ENCODE measurements around the gene LDLRAD4.

The LDLRAD4 gene

DNA sequence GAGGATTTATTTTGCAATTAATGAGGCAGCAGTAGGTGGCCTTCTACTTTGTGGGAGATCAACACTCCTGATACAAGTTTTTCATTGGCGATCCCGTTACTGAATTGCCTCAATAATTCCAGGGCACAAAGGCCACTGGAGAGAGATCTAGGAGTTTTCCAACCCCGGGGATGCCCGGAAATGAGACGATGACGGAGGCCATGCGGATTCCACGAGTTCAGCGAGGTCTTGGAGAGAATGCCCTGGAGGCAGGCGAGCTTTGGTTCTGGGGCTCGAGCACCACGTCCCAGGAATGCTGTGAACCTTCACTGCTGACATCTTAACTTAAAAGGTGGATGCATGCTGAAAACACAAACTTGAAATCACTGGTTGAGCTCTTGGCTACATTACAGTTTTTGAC, 74.2 kb downstream of the LDLRAD4 start:
- TF ChIP-seq, protein P1, sequence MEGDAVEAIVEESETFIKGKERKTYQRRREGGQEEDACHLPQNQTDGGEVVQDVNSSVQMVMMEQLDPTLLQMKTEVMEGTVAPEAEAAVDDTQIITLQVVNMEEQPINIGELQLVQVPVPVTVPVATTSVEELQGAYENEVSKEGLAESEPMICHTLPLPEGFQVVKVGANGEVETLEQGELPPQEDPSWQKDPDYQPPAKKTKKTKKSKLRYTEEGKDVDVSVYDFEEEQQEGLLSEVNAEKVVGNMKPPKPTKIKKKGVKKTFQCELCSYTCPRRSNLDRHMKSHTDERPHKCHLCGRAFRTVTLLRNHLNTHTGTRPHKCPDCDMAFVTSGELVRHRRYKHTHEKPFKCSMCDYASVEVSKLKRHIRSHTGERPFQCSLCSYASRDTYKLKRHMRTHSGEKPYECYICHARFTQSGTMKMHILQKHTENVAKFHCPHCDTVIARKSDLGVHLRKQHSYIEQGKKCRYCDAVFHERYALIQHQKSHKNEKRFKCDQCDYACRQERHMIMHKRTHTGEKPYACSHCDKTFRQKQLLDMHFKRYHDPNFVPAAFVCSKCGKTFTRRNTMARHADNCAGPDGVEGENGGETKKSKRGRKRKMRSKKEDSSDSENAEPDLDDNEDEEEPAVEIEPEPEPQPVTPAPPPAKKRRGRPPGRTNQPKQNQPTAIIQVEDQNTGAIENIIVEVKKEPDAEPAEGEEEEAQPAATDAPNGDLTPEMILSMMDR (IDR thresholded peaks at IDR 0.05; ENCODE audit: low read depth, low read length), result no peak
- H3K27ac ChIP-seq, result no peak overlapping the region
- H3K9me3 ChIP-seq (ENCODE audit: severe bottlenecking), result no peaks in the 10 kb centered on the region
- no peaks in the 10 kb centered on the region for H3K27me3 ChIP-seq (ENCODE audit: insufficient read depth, low read depth, severe bottlenecking)
- H3K4me3 ChIP-seq (ENCODE audit: low read depth, low read length), result no peak overlapping the region
- no peak for DNase-seq
- no peaks in the 10 kb centered on the region for H3K36me3 ChIP-seq

DNA sequence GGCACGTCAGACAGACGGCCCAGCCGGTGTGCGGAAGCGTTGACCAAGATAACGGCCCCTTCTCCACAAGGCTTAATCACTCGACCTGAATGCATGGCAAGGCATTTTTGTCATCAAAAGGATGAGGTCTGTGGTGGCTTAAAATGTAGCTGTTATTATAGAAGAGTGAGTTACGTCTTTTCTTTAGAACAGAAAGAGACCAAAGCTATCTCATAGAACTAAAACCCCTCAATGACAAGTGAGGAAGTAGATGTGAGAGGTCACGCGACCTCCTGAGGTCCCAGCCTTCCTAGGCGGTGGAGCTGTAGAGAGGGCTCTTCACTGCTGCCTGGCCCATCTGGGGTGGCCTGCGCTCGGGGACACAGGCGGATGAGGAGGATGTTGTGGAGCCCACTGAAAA, 75.7 kb downstream of the LDLRAD4 start:
- DNase-seq, result no peak
- TF ChIP-seq, protein P1 (IDR thresholded peaks at IDR 0.05; ENCODE audit: low read depth, low read length), result no peak
- Histone ChIP-seq H3K27me3 (ENCODE audit: insufficient read depth, low read depth, severe bottlenecking) (no peaks in the 10 kb centered on the region), H3K9me3 (ENCODE audit: severe bottlenecking) (no peaks in the 10 kb centered on the region), H3K36me3 (no peaks in the 10 kb centered on the region), H3K4me3 (ENCODE audit: low read depth, low read length) (no peak overlapping the region), H3K27ac (no peak overlapping the region)

DNA sequence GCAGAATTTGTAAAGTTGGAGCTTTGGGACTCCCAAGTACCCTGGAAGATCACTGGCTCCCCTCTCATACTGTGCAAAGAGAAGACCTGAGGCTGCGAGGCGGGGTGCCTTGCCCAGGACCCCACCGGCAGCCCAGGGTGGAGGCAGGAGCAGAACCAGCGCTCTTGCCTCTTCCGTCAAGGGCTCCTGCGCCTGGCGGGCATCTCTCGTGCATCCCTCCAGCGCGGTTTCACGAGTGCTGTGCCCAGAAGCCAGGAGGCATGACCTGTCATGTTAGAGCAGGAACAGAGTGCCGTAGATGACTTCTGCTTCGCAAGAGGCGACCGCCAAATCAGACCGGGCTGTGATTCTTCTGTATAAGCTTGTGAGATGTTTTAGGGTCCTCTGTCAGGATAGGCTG, 77.3 kb downstream of the LDLRAD4 start:
- DNase-seq, result no peak
- Histone ChIP-seq H3K4me3 (ENCODE audit: low read depth, low read length) (no peak overlapping the region), H3K36me3 (no peaks in the 10 kb centered on the region), H3K27me3 (ENCODE audit: insufficient read depth, low read depth, severe bottlenecking) (no peaks in the 10 kb centered on the region), H3K9me3 (ENCODE audit: severe bottlenecking) (no peaks in the 10 kb centered on the region), H3K27ac (no peak overlapping the region)
- TF ChIP-seq, protein P1 (IDR thresholded peaks at IDR 0.05; ENCODE audit: low read depth, low read length), result no peak

DNA sequence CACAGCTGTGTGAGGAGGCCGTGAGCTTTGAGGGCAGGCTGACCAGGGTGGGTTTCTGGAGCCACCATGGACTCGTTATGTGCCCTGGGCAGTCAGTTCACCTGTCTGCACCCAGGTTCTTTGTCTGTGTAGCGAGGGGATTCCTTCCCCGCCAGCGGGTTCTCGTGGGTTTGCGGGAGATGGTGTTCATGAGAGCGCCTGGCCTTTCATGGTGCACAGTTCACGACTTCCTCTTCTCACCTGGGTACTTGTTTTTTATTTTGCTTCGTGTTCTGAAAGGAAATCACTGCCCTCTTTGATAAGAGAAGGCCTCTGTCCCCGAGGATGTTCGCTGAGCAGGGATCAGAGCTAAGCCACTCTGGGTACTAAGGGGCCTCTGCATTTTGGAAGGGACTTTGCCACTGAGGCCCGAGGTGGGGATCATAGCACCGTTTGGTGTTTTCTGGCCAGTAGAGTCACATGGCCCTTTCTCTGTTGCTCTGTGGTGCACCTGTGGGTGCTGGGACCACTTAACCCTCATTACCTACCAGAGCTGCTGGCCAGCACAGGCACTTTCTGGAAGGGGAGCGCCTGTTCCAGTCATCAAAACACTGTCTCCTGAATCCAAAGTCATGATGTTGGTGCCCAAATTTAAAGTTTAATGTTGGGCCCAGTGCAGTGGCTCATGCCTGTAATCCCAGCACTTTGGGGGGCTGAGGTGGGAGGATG, 78.5 kb downstream of the LDLRAD4 start:
- TF ChIP-seq, protein P1 (IDR thresholded peaks at IDR 0.05; ENCODE audit: low read depth, low read length), result no peak
- no peaks in the 10 kb centered on the region for H3K9me3 ChIP-seq (ENCODE audit: severe bottlenecking)
- no peaks in the 10 kb centered on the region for H3K27me3 ChIP-seq (ENCODE audit: insufficient read depth, low read depth, severe bottlenecking)
- no peak for DNase-seq
- H3K27ac ChIP-seq, result no peak overlapping the region
- no peaks in the 10 kb centered on the region for H3K36me3 ChIP-seq
- H3K4me3 ChIP-seq (ENCODE audit: low read depth, low read length), result no peak overlapping the region

DNA sequence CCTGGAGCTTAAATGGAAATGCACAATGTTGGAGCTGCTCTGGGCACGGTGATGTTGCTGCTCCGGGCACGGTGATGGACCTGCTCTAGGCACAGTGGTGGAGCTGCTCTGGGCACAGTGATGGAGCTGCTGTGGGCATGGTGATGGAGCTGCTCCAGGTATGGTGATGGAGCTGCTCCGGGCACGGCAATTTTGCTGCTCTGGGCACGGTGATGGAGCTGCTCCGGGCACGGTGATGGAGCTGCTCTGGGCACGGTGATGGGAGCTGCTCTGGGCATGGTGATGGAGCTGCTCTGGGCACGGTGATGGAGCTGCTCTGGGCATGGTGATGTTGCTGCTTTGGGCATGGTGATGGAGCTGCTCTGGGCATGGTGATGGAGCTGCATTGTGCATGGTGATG, 79.7 kb downstream of the LDLRAD4 start:
- Histone ChIP-seq H3K4me3 (ENCODE audit: low read depth, low read length) (no peak overlapping the region), H3K27ac (no peak overlapping the region), H3K27me3 (ENCODE audit: insufficient read depth, low read depth, severe bottlenecking) (no peaks in the 10 kb centered on the region), H3K9me3 (ENCODE audit: severe bottlenecking) (no peaks in the 10 kb centered on the region), H3K36me3 (no peaks in the 10 kb centered on the region)
- TF ChIP-seq, protein P1 (IDR thresholded peaks at IDR 0.05; ENCODE audit: low read depth, low read length), result no peak
- no peak for DNase-seq

DNA sequence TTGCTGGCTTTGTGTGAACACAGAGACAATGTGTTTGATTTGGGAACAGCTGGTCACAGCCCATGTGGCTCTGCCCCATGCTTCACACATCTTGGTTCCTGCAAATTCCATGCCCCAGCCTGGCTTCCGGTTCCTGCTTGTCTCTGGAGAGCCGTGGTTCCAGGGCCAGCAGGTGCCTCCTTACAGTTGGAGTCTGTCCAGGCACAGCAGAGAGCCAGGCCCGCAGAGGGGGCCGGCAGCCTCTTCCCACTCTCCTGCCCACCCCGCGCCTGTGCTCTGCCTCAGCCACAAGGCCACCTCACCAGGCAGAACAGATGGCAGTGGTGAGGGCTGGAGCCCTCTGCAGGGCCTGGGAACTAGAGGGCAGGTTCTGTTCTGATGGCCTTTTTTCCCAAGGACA, 81.5 kb downstream of the LDLRAD4 start:
- no peak for DNase-seq
- no peaks in the 10 kb centered on the region for H3K27me3 ChIP-seq (ENCODE audit: insufficient read depth, low read depth, severe bottlenecking)
- no peaks in the 10 kb centered on the region for H3K36me3 ChIP-seq
- no peak overlapping the region for H3K4me3 ChIP-seq (ENCODE audit: low read depth, low read length)
- H3K9me3 ChIP-seq (ENCODE audit: severe bottlenecking), result no peaks in the 10 kb centered on the region
- TF ChIP-seq, protein P1 (IDR thresholded peaks at IDR 0.05; ENCODE audit: low read depth, low read length), result no peak
- H3K27ac ChIP-seq, result no peak overlapping the region

Data from WERI-Rb-1 (cell line).